HG03520 (cell line): ENCODE measurements around the gene ZFX.
A peak's percentile ranks its signal among the peaks of the same experiment; 100 is the strongest.

Experiments used
- ATAC-seq: cut with Tn5 transposase; IDR thresholded peaks from one replicate; pipeline ENCODE4 v1.9.1; 2021; ENCODE audit warnings: mild to moderate bottlenecking, moderate library complexity; ENCODE audit not compliant: unreplicated experiment

Gene ZFX

GRCh38 chrX:24232796-24233195 is 83.3 kb downstream of the ZFX start:
- ATAC-seq: no peak

- peak; percentile 66 for ATAC-seq
Observed at GRCh38 chrX:24235084-24235710, 85.7 kb downstream of the ZFX start.

GRCh38 chrX:24241822-24242648 is 92.5 kb downstream of the ZFX start:
- ATAC-seq: peak; percentile 5

GRCh38 chrX:24242649-24243175 is 93.2 kb downstream of the ZFX start:
- peak; percentile 82 for ATAC-seq

GRCh38 chrX:24243188-24243587 is 93.7 kb downstream of the ZFX start:
- peak; percentile 12 for ATAC-seq

GRCh38 chrX:24243692-24244091 is 94.2 kb downstream of the ZFX start:
- no peak for ATAC-seq

GRCh38 chrX:24245202-24245601 is 95.7 kb downstream of the ZFX start:
- ATAC-seq: no peak

- ATAC-seq: no peak
Observed at GRCh38 chrX:24248042-24248441, 98.5 kb downstream of the ZFX start.

GRCh38 chrX:24253030-24253429 is 103.5 kb downstream of the ZFX start:
- ATAC-seq: no peak

GRCh38 chrX:24253469-24253868 is 103.9 kb downstream of the ZFX start:
- ATAC-seq: peak; percentile 64

- ATAC-seq: no peak
Observed at GRCh38 chrX:24257011-24257410, 107.5 kb downstream of the ZFX start.

GRCh38 chrX:24259544-24260240 is 110.2 kb downstream of the ZFX start:
- ATAC-seq: peak; percentile 61

- no peak for ATAC-seq
Observed at GRCh38 chrX:24260842-24261550, 111.5 kb downstream of the ZFX start.

GRCh38 chrX:24262309-24262708 is 112.8 kb downstream of the ZFX start:
- ATAC-seq: no peak

GRCh38 chrX:24264383-24264782 is 114.9 kb downstream of the ZFX start:
- ATAC-seq: no peak
